ENCODE measurements around the gene PCBD1.

Gene PCBD1

GRCh38 chr10:70917635-70918034 lies 29.3 kb upstream of the PCBD1 start:
- DNase-seq: no peak

DNA sequence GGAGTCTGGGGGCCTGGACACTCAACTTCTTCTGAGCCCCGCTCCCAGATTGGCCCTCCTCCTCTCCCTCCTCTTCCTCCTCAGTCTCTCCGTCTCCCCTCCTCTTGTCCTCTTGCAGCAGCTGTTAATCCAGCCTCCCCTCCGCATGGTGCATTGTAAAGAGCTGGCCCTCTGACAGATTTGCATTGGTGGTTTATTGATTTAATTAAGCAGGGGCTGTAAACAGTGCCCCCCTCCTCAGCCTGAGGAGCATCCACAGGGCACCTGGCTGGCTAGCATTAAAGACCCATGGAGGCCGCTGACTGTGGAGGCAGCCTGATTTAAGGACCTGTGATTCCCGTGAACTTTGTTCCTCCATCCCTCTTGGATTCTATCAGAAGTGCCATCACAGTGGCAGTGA lies 28.9 kb upstream of the PCBD1 start:
- DNase-seq: no peak

DNA sequence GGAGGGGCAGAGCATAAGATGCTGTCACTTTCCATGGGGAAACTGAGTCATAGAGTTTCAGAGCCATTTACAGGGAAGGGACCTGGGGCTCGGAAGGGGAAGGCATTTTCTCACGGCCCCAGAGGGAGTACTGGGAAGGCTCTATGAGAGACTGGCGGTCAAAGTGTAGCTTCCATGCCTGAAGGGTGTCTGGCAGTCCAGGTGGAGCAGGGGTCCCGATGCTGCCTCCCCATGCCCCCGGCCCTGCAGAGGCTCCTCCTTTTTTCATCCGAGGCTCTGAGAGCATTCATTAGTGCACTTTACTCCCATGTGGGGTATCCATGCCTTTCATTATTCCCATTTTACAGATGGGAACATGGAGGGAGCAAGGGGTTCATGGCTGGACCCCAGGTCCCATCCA lies 27.9 kb upstream of the PCBD1 start:
- no peak for DNase-seq

- no peak for DNase-seq
These were observed 27.4 kb upstream of the PCBD1 start for GRCh38 chr10:70915806-70916205.

DNA sequence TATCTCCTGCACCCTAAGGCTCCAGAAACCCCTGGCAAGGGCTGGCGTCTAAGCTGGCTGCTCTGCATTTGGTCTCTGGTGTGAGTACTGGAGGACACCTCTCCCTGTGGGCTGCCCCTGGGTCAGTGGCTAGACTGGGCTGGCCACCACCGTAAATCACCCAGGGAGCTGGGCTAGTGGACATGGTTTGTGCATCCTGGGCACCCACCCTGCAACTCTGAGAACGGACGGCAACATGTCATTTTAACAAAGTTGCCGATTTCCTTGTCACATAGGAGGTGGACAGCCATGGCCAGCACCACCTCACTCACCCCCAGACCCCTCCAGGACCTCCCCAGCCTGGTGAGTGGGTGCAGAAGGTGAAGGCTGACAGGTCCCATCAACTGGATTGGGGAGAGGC lies 26.8 kb upstream of the PCBD1 start:
- DNase-seq: no peak

DNA sequence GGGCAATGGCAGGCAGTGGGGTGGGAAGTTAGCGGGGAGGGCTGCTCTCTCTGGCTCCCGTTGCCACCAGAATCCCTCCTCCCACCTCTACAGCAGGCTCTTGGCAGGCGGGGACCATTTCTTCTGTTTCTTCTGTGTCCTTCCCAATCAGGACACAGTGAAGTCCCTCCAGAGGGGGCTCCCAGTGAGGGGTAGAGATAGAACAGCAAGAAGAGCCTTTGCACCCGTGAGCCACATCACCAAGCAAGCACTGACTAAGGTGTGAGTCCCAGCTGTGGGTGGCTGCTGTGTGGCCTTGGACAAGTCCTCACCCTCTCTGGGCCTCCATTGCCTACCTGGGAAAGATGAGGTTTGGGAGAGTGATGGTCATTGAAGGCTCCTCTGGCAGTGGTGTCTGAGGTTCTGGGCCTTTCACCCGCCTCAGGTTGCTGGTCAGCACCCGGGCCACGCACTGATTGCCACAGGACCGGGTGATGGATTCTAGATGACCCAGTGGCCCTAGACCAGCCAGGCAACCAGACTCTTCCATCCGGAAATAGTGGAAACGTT lies 26.0 kb upstream of the PCBD1 start:
- no peak for DNase-seq

DNA sequence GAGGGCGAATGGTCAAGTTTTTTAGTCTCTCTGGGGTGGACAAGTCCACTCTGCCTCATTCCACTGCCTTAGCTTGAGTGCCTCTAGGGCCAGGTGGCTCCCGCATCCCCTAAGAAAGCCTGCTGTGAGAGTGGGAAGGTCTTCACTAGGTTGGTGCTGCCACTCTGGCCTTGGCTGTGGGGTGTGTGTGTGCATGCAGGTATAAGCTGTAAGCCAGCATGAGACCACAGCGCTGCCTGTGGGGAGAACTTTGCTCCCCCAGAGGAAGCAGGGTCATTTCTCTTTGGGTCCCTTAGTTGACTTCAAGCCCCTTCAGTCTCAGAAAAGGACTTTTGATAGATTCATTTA lies 25.5 kb upstream of the PCBD1 start:
- DNase-seq: no peak

DNA sequence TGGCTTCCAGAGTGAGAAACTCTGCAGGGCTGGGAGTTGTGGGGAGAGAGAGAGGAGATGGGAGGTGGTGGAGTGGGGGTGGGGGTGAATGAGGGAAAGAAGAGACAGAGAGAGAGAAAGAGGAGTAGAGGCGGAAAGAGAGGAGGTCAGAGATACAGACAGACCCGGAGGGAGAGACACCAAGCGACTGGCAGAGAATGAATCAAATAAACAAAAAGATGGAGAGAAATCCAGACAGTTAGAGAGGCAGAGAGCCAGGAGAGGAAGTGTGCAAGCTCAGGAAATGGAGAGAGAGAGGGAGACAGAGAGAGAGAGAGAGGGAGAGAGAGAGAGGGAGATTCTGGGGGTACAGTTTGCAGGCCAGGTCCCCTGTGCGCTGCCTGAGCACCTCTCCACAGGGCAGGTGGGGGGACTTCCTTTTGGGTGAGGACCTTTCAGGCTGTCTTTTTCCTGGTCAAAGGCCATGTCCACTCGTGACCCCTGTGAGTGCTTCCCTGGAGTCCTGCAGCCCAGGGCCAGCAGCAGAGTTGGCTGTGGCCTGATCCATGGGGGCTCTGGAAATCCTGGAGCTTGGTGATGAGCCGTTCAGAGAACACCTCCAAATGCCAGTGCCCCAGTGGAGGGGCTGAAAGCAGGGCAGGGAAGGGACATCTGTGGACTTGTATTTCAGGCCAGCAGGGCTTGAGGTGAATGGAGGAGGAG lies 25.0 kb upstream of the PCBD1 start:
- no peak for DNase-seq

GRCh38 chr10:70912556-70912955 lies 24.2 kb upstream of the PCBD1 start:
- DNase-seq: no peak

GRCh38 chr10:70911386-70911785 lies 23.0 kb upstream of the PCBD1 start:
- DNase-seq: no peak

- no peak for DNase-seq
These were observed 22.3 kb upstream of the PCBD1 start for GRCh38 chr10:70910486-70911341.

- DNase-seq: no peak
These were observed 21.1 kb upstream of the PCBD1 start for GRCh38 chr10:70909326-70909935.

DNA sequence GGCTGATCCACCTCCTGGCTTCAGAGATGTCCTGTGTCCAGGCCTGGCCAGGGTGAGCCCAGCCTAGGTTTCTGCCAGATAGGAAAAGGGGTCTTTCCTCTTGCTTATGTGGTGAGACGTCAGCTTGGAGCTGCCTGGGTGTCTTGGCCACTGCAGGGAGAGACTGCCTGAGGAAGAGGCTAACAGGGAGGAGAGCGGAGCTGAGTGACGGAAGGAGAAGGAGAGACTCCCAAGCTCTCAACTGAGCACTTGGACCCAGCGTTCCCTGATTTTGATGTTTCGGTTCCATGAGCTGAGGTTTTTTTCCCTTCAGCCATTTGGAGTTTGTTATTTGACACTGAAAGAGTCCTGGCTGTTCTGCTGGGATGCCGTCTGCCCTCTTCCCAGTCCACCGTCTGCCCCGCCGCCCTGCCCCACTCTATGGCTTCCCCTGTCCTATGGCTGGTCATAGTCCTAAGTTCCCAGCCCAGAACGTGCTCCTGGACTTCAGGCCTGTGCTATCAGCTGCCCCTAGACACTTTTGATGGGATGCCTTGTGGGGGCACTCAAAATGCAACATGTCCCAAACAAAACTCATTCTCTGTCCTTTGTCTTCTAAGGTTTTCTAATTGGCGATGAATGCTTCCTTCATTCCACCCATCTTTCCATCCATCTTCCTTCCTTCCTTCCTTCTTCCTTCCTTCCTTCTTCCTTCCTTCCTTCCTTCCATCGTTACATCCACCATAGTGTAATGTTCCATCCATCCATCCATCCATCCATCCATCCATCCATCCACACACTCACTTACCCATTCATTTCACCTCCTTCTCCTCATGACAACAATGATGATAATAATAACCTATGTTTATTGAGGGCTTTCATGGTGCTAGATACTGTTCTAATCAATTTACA lies 20.3 kb upstream of the PCBD1 start:
- no peak for DNase-seq

- no peak for DNase-seq
These were observed 19.5 kb upstream of the PCBD1 start for GRCh38 chr10:70907637-70908405.

DNA sequence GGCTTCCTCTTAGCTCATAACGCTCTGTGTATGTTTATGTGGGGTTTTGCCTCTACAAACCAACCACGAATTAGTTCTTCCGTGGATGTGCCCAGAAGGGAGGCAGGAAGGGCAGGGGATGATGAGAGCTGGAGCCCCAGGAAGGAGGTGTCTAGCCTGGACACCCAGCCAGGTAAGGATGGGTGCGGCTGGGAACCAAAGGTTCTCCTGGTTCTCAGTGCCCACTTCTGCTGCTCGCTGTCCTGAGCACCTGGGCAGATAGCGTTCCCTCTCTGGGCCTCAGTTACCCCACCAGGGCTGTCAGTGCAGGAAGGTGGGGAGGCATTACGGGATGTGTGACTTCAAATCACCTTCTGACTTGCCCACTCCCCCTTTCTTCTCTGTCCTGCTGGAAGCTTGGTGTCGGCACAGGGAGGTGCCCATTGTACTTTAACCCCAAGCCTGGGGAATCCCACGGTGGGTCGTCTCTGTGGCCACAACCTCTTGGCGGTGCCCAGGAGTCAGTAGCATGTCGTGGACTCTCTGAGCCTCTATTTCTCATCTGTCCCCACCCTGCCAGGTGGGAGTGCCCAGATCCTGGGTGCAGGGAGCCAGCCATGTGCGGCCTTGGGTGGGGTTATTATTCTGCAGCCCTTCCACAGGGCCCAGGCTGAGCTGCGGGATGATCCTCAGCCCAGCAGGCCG lies 18.7 kb upstream of the PCBD1 start:
- no peak for DNase-seq

- DNase-seq: no peak
These were observed 17.8 kb upstream of the PCBD1 start for GRCh38 chr10:70906031-70906783.

DNA sequence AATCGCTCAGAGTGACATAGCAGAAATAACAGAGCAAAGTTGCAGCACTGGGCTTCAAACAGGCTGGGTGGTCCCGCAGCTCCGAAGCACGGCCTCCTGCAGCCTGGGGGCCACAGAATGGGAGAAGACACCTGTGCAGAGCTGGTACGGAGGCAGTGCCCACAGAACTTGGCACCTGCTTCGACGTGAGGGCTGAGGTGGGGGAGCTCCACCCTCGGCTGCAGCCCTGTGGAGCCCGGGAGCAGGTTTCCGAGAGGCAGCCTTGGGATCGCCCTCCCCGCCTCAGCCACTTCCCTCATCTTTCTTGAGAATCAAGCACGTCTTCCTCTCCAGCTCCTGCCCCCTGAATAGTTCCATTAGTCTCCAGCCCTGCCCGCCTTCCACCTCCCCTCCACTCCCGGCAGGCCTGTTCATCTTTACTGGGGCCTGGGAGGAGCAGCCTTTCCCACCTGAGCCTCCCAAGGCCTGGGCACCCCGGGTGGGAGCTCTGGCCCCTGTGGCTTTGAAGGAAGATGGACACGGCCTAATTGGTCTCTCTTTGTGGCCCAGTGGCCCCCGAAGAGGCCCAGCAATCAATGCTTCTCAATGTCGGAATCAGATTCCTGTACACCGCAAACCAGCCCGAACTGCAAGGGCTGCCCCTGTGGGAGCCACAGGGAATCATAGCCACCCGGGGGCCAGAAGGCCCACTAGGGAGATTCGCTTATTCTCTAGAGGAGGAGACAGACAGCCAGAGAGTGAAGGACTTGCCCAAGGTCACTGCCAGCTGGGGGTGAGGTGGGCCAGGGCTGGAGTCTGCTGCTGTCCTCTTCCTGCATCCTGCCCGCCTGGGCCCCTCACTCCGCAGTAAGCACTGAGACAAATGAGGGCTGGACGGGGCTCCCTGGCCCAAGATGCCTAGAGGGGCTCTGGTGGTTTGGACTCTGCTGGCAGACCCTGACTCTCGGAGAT lies 17.0 kb upstream of the PCBD1 start:
- DNase-seq: no peak

DNA sequence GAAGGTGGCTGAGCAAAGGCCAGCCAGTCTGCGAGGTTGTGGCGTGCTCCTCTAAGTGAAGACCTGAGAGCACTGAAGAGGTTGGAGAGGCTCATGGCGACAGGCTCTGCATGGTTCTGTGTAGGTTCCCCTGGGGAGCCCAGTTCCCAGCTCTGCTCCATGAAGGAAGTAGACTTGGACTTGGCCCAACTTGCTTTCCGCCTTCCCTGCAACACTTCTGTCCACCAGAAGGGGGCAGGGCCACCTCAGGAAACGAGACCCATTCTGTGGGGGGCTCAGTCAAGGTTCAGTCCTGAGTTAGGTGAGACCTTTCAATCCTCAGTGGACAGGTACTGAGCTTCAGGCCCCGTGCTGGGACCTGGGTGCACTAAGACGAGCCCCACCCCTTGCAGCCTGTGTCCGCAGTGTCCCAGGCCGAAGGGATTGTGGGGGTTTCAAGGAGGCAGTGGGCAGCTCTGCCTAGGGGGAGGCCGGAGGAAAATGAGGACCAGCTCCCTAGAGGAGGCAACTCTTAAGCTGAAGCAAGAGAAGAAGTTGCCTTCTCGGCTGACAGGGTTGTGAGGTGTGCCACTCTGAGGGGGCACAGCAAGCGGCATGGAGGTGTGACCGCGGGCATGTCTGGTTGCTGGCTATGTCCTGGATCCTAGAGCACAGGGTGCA lies 15.0 kb upstream of the PCBD1 start:
- DNase-seq: peak; percentile 60 to 76 (median 66)

Data from suppressor macrophage (primary cell).